Endodermal cell (in vitro differentiated cells): ENCODE measurements around the gene CSNK1E. TPM values are rescaled to one million over a fixed set of nuclear protein-coding genes. Genes with fewer than 3 reads are reported as not detected.

Source experiments
- DNase-seq: peaks from one replicate; pipeline ENCODE4 v3.0.0-alpha.2; 2017
- H3K27ac ChIP-seq: 2 replicates; pipeline ENCODE4 v1.5.1; 2013; ENCODE audit warnings: mild to moderate bottlenecking, low read depth, low read length, moderate library complexity
- H3K27me3 ChIP-seq: 2 replicates; pipeline ENCODE4 v1.6.1; 2013; ENCODE audit warnings: mild to moderate bottlenecking, low read length, moderate library complexity; ENCODE audit not compliant: insufficient read depth, control insufficient read depth, poor library complexity, severe bottlenecking
- H3K36me3 ChIP-seq: 2 replicates; pipeline ENCODE4 v1.7.0; 2013; ENCODE audit warnings: mild to moderate bottlenecking, low read length, moderate library complexity; ENCODE audit not compliant: control insufficient read depth, insufficient read depth
- H3K4me1 ChIP-seq: one replicate; pipeline ENCODE4 v1.7.0; 2013; ENCODE audit warnings: low read length; ENCODE audit not compliant: control insufficient read depth, insufficient read depth
- H3K4me3 ChIP-seq: 2 replicates; pipeline ENCODE4 v1.5.1; 2013; ENCODE audit warnings: mild to moderate bottlenecking, low read length, moderate library complexity
- H3K9ac ChIP-seq: 2 replicates; pipeline ENCODE4 v1.6.1; 2013; ENCODE audit warnings: mild to moderate bottlenecking, low read length, moderate library complexity; ENCODE audit not compliant: poor library complexity, severe bottlenecking; ENCODE audit errors: extremely low read depth
- H3K9me3 ChIP-seq: 2 replicates; pipeline ENCODE4 v1.6.1; 2013; ENCODE audit warnings: mild to moderate bottlenecking, low read length, moderate library complexity; ENCODE audit not compliant: control insufficient read depth
- H3K27ac Mint-ChIP-seq: 2 replicates; pipeline ENCODE4 v1.8.0; 2020; ENCODE audit warnings: mixed read lengths
- H3K27me3 Mint-ChIP-seq: 2 replicates; pipeline ENCODE4 v1.8.0; 2021; ENCODE audit warnings: mild to moderate bottlenecking, mixed read lengths; ENCODE audit not compliant: insufficient read depth
- H3K36me3 Mint-ChIP-seq: 2 replicates; pipeline ENCODE4 v1.8.0; 2020; ENCODE audit warnings: low read depth, mixed read lengths
- H3K4me1 Mint-ChIP-seq: 2 replicates; pipeline ENCODE4 v1.8.0; 2020; ENCODE audit warnings: mixed read lengths
- H3K4me3 Mint-ChIP-seq: 2 replicates; pipeline ENCODE4 v1.8.0; 2020; ENCODE audit warnings: mild to moderate bottlenecking, moderate library complexity, mixed read lengths
- H3K9me3 Mint-ChIP-seq: 2 replicates; pipeline ENCODE4 v1.8.0; 2020; ENCODE audit warnings: mild to moderate bottlenecking, mixed read lengths
- CTCF ChIP-seq: fragments of 200-600 bp; sonication (generic); conservative IDR thresholded peaks from 2 replicates; pipeline ENCODE4 v1.5.0; 2021; ENCODE audit warnings: antibody characterized with exemption, mild to moderate bottlenecking
- WGBS, 2 experiments: methylation state at CpG; one replicate each; pipeline versions ENCODE4 v1.1.5 to v1.1.7; 2013; ENCODE audit warnings: missing lambda C conversion rate in 2 of 2, mixed read lengths in 1 of 2; ENCODE audit not compliant: insufficient coverage in 1 of 2, insufficient read length in 1 of 2; 5-methylcytosine and 5-hydroxymethylcytosine counted together
- total RNA-seq, 2 donors: library from RNA; stranded (reverse); fragmentation: NEBNext Ultra II Directional in 1 of 2; extraction: Animal tissue kit (Norgen Biotek cat#: 25700) in 1 of 2; gene quantifications; 2 replicates in 1 of 2; 3 replicates in 1 of 2; pipeline ENCODE4 v1.2.1, GENCODE V29; 2021

Gene CSNK1E
- total RNA-seq, 2 donors from 2014 or later: 224 to 229 TPM

- 81 to 84% methylated on average over 13 to 20 of the region's 20 CpGs for WGBS, 2 experiments
- Histone ChIP-seq H3K27me3 (no peaks in the 10 kb centered on the region), H3K27ac (peak overlapping the region; percentile 92), H3K36me3 (peaks cover 13% of the 10 kb centered on the region), H3K4me1 (peaks cover 6% of the 10 kb centered on the region), H3K9me3 (no peaks in the 10 kb centered on the region), H3K9ac (no peak overlapping the region), H3K4me3 (no peak overlapping the region)
- Mint-ChIP-seq H3K4me3 (no peak overlapping the region), H3K27me3 (no peaks in the 10 kb centered on the region), H3K9me3 (no peaks in the 10 kb centered on the region), H3K4me1 (peaks cover 24% of the 10 kb centered on the region), H3K27ac (no peak overlapping the region), H3K36me3 (peaks cover 26% of the 10 kb centered on the region)
- TF ChIP-seq CTCF: no peak
- DNase-seq: no peak
Measured at GRCh38 chr22:38243007-38243765, 74.0 kb downstream of the CSNK1E start.

DNA sequence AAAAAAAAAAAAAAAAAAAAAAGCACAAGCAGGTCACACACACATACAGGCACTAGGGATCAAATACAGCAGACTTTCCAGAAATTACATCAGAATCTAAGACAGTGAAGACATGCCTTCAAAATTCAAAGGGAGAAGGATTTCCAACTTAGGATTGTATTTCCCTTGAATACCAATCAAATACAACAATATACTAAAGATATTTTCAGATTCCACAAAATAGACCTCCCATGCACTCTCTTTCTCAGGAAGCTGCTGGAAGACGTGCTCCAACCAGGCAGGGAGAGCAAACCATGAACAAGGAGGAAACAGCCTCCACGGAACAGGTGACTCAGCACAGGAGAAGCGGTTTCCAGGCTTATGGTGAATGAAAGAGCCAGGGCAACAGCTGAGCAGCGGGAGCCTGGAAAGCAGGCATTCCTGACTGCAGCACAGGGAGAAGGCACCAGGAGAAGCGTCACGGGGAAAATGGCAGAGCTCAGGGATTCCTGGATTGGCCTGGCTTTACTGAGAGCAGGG, 76.4 kb downstream of the CSNK1E start:
- H3K4me3 Mint-ChIP-seq: no peak overlapping the region
- DNase-seq: peak; percentile 93

More for the DNA sequence above, 76.4 kb downstream of the CSNK1E start:
- Mint-ChIP-seq H3K4me1 (peaks cover 24% of the 10 kb centered on the region), H3K9me3 (no peaks in the 10 kb centered on the region), H3K27me3 (no peaks in the 10 kb centered on the region), H3K36me3 (peaks cover 20% of the 10 kb centered on the region), H3K27ac (peak overlapping the region; percentile 89)
- Histone ChIP-seq H3K36me3 (peaks cover 18% of the 10 kb centered on the region), H3K9me3 (no peaks in the 10 kb centered on the region), H3K9ac (peak overlapping the region; percentile 18), H3K4me3 (no peak overlapping the region), H3K27ac (peak overlapping the region; percentile 56), H3K4me1 (peaks cover 6% of the 10 kb centered on the region), H3K27me3 (no peaks in the 10 kb centered on the region)
- TF ChIP-seq CTCF: no peak
- WGBS, 2 experiments: 23 to 34% methylated on average over 5 to 6 of the region's 6 CpGs

Other genes starting within 250 kb of the CSNK1E start
- 1 to 10 TPM in 1 of 2 donors, under 1 TPM in 1; 0.57 to 1.1 TPM for gene SLC16A8, start 233.2 kb downstream of the CSNK1E start, total RNA-seq
- 1 to 10 TPM; 1.4 to 3.7 TPM for gene BAIAP2L2, start 206.7 kb downstream of the CSNK1E start, total RNA-seq
- 10 to 100 TPM; 60.6 to 60.7 TPM for gene PLA2G6, start 135.6 kb downstream of the CSNK1E start, total RNA-seq
- gene MAFF, start 115.4 kb downstream of the CSNK1E start, total RNA-seq: 1 to 10 TPM; 4.7 to 5.5 TPM
- gene TMEM184B, start 44.4 kb downstream of the CSNK1E start, total RNA-seq: 10 to 100 TPM; 55.4 to 57.6 TPM
- 1 to 10 TPM in 1 of 2 donors, under 1 TPM in 1; 0.37 to 1.4 TPM for gene KCNJ4, start 137.8 kb upstream of the CSNK1E start, total RNA-seq
- 10 to 100 TPM; 11.4 to 14.9 TPM for gene KDELR3, start 150.7 kb upstream of the CSNK1E start, total RNA-seq
- 100 to 1,000 TPM; 507 to 621 TPM for gene DDX17, start 188.9 kb upstream of the CSNK1E start, total RNA-seq